GM23338 (cell line): Measurements from ENCODE around the gene ZNHIT1. TPM values are rescaled to one million over a fixed set of nuclear protein-coding genes. Genes with fewer than 3 reads are reported as not detected.
A peak's percentile ranks its signal among the peaks of the same experiment; 100 is the strongest.

Experiments
- ATAC-seq: fragments of 200-7000 bp; cut with Tn5 transposase; 3 replicates; pipeline ENCODE4 v1.9.1; 2020
- DNase-seq: peaks from one replicate; pipeline ENCODE4 v3.0.0-alpha.2; 2015; ENCODE audit warnings: low spot score
- H2AFZ ChIP-seq: fragments of 200-600 bp; sonication (generic); 2 replicates; pipeline ENCODE4 v1.8.0; 2016; ENCODE audit warnings: antibody characterized with exemption, mild to moderate bottlenecking, moderate library complexity
- H3F3A ChIP-seq: fragments of 200-600 bp; sonication (generic); replicated peaks from 2 replicates; pipeline ENCODE4 v1.8.0; 2017; ENCODE audit warnings: antibody characterized with exemption, mixed run types, low read depth
- H3K27ac ChIP-seq: fragments of 200-600 bp; sonication (generic); 2 replicates; pipeline ENCODE4 v1.6.1; 2016; ENCODE audit warnings: low read depth
- H3K27me3 ChIP-seq: fragments of 200-600 bp; sonication (generic); 2 replicates; pipeline ENCODE4 v1.8.0; 2016; ENCODE audit warnings: mild to moderate bottlenecking, mixed run types, moderate library complexity; ENCODE audit not compliant: insufficient read depth
- H3K36me3 ChIP-seq: fragments of 200-600 bp; sonication (generic); 2 replicates; pipeline ENCODE4 v1.8.0; 2016; ENCODE audit warnings: mild to moderate bottlenecking; ENCODE audit not compliant: insufficient read depth
- H3K4me1 ChIP-seq: fragments of 200-600 bp; sonication (generic); 2 replicates; pipeline ENCODE4 v1.8.0; 2016; ENCODE audit warnings: mild to moderate bottlenecking, moderate library complexity; ENCODE audit not compliant: insufficient read depth
- H3K4me2 ChIP-seq: fragments of 200-600 bp; sonication (generic); 2 replicates; pipeline ENCODE4 v1.7.1; 2017; ENCODE audit warnings: mixed run types
- H3K4me3 ChIP-seq: fragments of 200-600 bp; sonication (generic); 2 replicates; pipeline ENCODE4 v1.6.1; 2016; ENCODE audit warnings: mixed run types
- H3K79me2 ChIP-seq: fragments of 200-600 bp; sonication (generic); replicated peaks from 2 replicates; pipeline ENCODE4 v1.8.0; 2017; ENCODE audit warnings: mild to moderate bottlenecking; ENCODE audit not compliant: insufficient read depth
- H3K9me2 ChIP-seq: fragments of 200-600 bp; sonication (generic); 2 replicates; pipeline ENCODE4 v1.8.0; 2017; ENCODE audit not compliant: insufficient read depth
- H4K20me1 ChIP-seq: fragments of 200-600 bp; sonication (generic); replicated peaks from 2 replicates; pipeline ENCODE4 v1.8.0; 2017; ENCODE audit warnings: mild to moderate bottlenecking; ENCODE audit not compliant: insufficient read depth
- H3K27ac Mint-ChIP-seq: 2 replicates; pipeline ENCODE4 v1.8.0; 2020; ENCODE audit warnings: inconsistent platforms, mild to moderate bottlenecking, moderate library complexity, mixed read lengths
- H3K27me3 Mint-ChIP-seq: 3 replicates; pipeline ENCODE4 v1.8.0; 2022; ENCODE audit warnings: low read depth, mild to moderate bottlenecking, moderate library complexity, mixed read lengths, inconsistent platforms; ENCODE audit not compliant: insufficient read depth, poor library complexity
- H3K36me3 Mint-ChIP-seq: 3 replicates; pipeline ENCODE4 v1.8.0; 2021; ENCODE audit warnings: low read depth, mild to moderate bottlenecking, inconsistent platforms, moderate library complexity, mixed read lengths
- H3K4me1 Mint-ChIP-seq: 3 replicates; pipeline ENCODE4 v1.8.0; 2020; ENCODE audit warnings: mild to moderate bottlenecking, inconsistent platforms, mixed read lengths
- H3K4me3 Mint-ChIP-seq: 3 replicates; pipeline ENCODE4 v1.8.0; 2021; ENCODE audit warnings: moderate library complexity, mild to moderate bottlenecking, inconsistent platforms, mixed read lengths
- H3K9me3 Mint-ChIP-seq: 3 replicates; pipeline ENCODE4 v1.8.0; 2020; ENCODE audit warnings: moderate library complexity, mild to moderate bottlenecking, inconsistent platforms, mixed read lengths
- CREB1 ChIP-seq: fragments of 250-450 bp; sonication (Bioruptor Pico); IDR thresholded peaks from 2 replicates; pipeline ENCODE4 v1.5.0; 2020; ENCODE audit warnings: low read depth, mild to moderate bottlenecking, moderate library complexity
- EZH2phosphoT487 ChIP-seq: fragments of 200-600 bp; sonication (generic); IDR thresholded peaks from one replicate; pipeline ENCODE4 v1.8.1; 2018; ENCODE audit warnings: antibody characterized with exemption; ENCODE audit not compliant: unreplicated experiment
- JUNB ChIP-seq: IDR thresholded peaks from one replicate; pipeline ENCODE4 v1.6.1; 2016; ENCODE audit warnings: antibody characterized with exemption; ENCODE audit not compliant: unreplicated experiment
- NANOG ChIP-seq: IDR thresholded peaks from 2 replicates; pipeline ENCODE4 v1.6.1; 2016; ENCODE audit warnings: antibody characterized with exemption, borderline replicate concordance
- POLR2AphosphoS5 ChIP-seq: IDR thresholded peaks from 2 replicates; pipeline ENCODE4 v1.6.1; 2016; ENCODE audit warnings: antibody characterized with exemption, low read depth
- STAT1 ChIP-seq: IDR thresholded peaks from one replicate; pipeline ENCODE4 v1.6.1; 2016; ENCODE audit warnings: antibody characterized with exemption; ENCODE audit not compliant: unreplicated experiment
- ZNF114 ChIP-seq: fragments of 250-450 bp; sonication (Bioruptor Pico); IDR thresholded peaks from 2 replicates; pipeline ENCODE4 v1.5.0; 2020; ENCODE audit warnings: mild to moderate bottlenecking, moderate library complexity
- ZNF331 ChIP-seq: fragments of 250-450 bp; sonication (Bioruptor Pico); IDR thresholded peaks from 2 replicates; pipeline ENCODE4 v1.5.0; 2020; ENCODE audit warnings: low read depth, mild to moderate bottlenecking, moderate library complexity
- polyA plus RNA-seq: library from polyadenylated mRNA; unstranded; fragments of >200 nt; fragmentation: Nextera tagmentation; extraction: Ambion mirVana; gene quantifications from 2 replicates; pipeline ENCODE4 v1.2.1, GENCODE V29; 2016
- total RNA-seq: library from RNA; depleted of rRNA; stranded (reverse); fragments of >200 nt; shearing (Covaris generic); gene quantifications from 2 replicates; pipeline ENCODE4 v1.2.3, GENCODE V29; 2014
- TF ChIP-seq, protein P1 (sequence below), 2 experiments: fragments of 200-600 bp in 1 of 2; sonication (generic) in 1 of 2; conservative IDR thresholded peaks; 2 replicates each; pipeline versions ENCODE4 v1.5.1 to v1.6.1; 2016 to 2017; ENCODE audit warnings: antibody characterized with exemption in 2 of 2, low read depth in 2 of 2, mild to moderate bottlenecking in 2 of 2, moderate library complexity in 1 of 2
- TF ChIP-seq, protein P2 (sequence below): IDR thresholded peaks from 2 replicates; pipeline ENCODE4 v1.6.1; 2016; ENCODE audit warnings: antibody characterized with exemption

The ZNHIT1 gene
- total and polyA plus RNA-seq, 2 experiments from 2014 or later = 64.6 to 113 TPM

DNA sequence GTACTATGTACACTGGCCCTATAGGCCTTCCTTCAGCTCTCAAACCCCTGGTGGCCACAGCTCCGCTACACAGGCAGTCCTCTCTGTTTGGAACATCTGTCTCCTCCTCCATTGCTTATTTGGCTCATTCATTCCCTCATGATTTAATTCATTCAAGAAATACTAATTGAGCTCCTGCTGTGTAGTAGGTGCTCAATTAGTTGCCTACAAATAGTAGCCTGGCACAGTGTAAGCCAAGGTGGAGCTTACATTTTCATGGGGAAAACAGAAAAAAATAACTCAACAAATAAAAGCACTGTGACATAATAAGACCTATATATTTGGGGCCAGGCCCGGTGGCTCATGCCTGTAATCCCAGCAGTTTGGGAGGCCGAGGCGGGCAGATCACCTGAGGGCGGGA, 30.3 kb downstream of the ZNHIT1 start:
- Histone ChIP-seq H3K27me3 (no peaks in the 10 kb centered on the region), H3K4me2 (no peak overlapping the region), H2AFZ (no peak overlapping the region), H3K79me2 (peaks cover 59% of the 10 kb centered on the region), H3F3A (peaks cover 23% of the 10 kb centered on the region), H4K20me1 (peaks cover 10% of the 10 kb centered on the region; the same call in 1 of the 2 replicates), H3K27ac (peak overlapping the region; percentile 78; the same call in 1 of the 2 replicates), H3K4me1 (peaks cover 20% of the 10 kb centered on the region), H3K4me3 (no peak overlapping the region), H3K36me3 (no peaks in the 10 kb centered on the region), H3K9me2 (no peaks in the 10 kb centered on the region)
- Mint-ChIP-seq H3K9me3 (no peaks in the 10 kb centered on the region; the same call in 2 of the 3 replicates), H3K27ac (peak overlapping the region; percentile 17; the same call in 1 of the 2 replicates), H3K36me3 (peaks cover 30% of the 10 kb centered on the region), H3K27me3 (peaks cover 16% of the 10 kb centered on the region), H3K4me1 (peaks cover 26% of the 10 kb centered on the region), H3K4me3 (no peak overlapping the region; the same call in 2 of the 3 replicates)
- TF ChIP-seq STAT1 (no peak), NANOG (no peak)
- TF ChIP-seq, protein P1, sequence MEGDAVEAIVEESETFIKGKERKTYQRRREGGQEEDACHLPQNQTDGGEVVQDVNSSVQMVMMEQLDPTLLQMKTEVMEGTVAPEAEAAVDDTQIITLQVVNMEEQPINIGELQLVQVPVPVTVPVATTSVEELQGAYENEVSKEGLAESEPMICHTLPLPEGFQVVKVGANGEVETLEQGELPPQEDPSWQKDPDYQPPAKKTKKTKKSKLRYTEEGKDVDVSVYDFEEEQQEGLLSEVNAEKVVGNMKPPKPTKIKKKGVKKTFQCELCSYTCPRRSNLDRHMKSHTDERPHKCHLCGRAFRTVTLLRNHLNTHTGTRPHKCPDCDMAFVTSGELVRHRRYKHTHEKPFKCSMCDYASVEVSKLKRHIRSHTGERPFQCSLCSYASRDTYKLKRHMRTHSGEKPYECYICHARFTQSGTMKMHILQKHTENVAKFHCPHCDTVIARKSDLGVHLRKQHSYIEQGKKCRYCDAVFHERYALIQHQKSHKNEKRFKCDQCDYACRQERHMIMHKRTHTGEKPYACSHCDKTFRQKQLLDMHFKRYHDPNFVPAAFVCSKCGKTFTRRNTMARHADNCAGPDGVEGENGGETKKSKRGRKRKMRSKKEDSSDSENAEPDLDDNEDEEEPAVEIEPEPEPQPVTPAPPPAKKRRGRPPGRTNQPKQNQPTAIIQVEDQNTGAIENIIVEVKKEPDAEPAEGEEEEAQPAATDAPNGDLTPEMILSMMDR (conservative IDR thresholded peaks at IDR 0.05; ENCODE audit: low read depth in 2 of 2) = peak in 1 of 2 experiments; percentile 34; a peak in 1 of 4 replicates
- DNase-seq (no peak), ATAC-seq (no peak)

DNA sequence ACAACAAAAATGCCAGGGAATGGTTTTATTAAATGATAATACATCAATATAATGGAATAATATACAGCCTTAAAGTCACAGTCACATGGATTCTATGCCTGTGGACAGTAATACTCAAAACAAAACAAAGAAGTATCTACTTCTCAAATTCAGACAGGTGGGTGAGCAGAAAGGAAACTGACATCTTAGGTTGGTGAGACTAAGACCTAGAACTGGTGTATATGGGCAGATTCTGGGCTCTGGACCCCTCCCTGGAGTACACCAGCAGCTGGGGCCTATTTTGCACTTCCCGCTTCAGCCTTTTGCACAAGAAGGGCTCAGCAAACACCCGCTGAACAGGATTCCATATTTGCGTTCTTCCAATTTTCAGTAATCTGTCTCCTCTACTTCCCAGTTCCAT, 32.4 kb downstream of the ZNHIT1 start:
- peak overlapping the region; percentile 23; the same call in 1 of the 2 replicates for H3K27ac Mint-ChIP-seq
- peak overlapping the region; percentile 97 for H3K4me3 Mint-ChIP-seq
- peaks cover 24% of the 10 kb centered on the region for H3K36me3 Mint-ChIP-seq
- peaks cover 6% of the 10 kb centered on the region for H3K27me3 Mint-ChIP-seq
- 0 out of 2 replicates have a peak overlapping the region, but pooled peaks have one; percentile 48 for H3K27ac ChIP-seq
- peaks cover 10% of the 10 kb centered on the region; the same call in 1 of the 2 replicates for H4K20me1 ChIP-seq
- no peaks in the 10 kb centered on the region for H3K36me3 ChIP-seq
- no peak overlapping the region; the same call in 1 of the 2 replicates for H3K4me2 ChIP-seq
- peaks cover 17% of the 10 kb centered on the region for H3K4me1 Mint-ChIP-seq
- H3K27me3 ChIP-seq = no peaks in the 10 kb centered on the region
- ATAC-seq (no peak), DNase-seq (no peak)
- H3K9me2 ChIP-seq = no peaks in the 10 kb centered on the region
- peaks cover 11% of the 10 kb centered on the region for H3K4me1 ChIP-seq
- peaks cover 15% of the 10 kb centered on the region for H3F3A ChIP-seq
- peak overlapping the region; percentile 77; the same call in 1 of the 2 replicates for H3K4me3 ChIP-seq
- no peak overlapping the region for H2AFZ ChIP-seq
- H3K79me2 ChIP-seq = peaks cover 56% of the 10 kb centered on the region
- no peaks in the 10 kb centered on the region; the same call in 2 of the 3 replicates for H3K9me3 Mint-ChIP-seq
- TF ChIP-seq JUNB = no peak
- TF ChIP-seq ZNF114 (CRISPR knock-in tag) = no peak
- TF ChIP-seq, protein P2, sequence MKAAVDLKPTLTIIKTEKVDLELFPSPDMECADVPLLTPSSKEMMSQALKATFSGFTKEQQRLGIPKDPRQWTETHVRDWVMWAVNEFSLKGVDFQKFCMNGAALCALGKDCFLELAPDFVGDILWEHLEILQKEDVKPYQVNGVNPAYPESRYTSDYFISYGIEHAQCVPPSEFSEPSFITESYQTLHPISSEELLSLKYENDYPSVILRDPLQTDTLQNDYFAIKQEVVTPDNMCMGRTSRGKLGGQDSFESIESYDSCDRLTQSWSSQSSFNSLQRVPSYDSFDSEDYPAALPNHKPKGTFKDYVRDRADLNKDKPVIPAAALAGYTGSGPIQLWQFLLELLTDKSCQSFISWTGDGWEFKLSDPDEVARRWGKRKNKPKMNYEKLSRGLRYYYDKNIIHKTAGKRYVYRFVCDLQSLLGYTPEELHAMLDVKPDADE = no peak
- no peak for TF ChIP-seq CREB1 (CRISPR knock-in tag)
- TF ChIP-seq ZNF331 (CRISPR knock-in tag) = no peak
- TF ChIP-seq POLR2AphosphoS5 = no peak
- TF ChIP-seq, protein P1 (conservative IDR thresholded peaks at IDR 0.05; ENCODE audit: low read depth in 2 of 2) = no peak
- no peak for TF ChIP-seq NANOG
- no peak for TF ChIP-seq EZH2phosphoT487
